Gastrocnemius medialis (tissue), 4 donors: ENCODE data around the gene SLC38A6.

ENCODE experiments used
- CTCF ChIP-seq, 5 experiments: fragments of 450-650 bp in 3 of 5; fragments of 200-600 bp in 2 of 5; sonication (generic) in 2 of 5; IDR thresholded peaks in 4 of 5; conservative IDR thresholded peaks in 1 of 5; 1 replicate in 4 of 5; 2 replicates in 1 of 5; pipeline ENCODE4 v1.5.1; 2016 to 2019; ENCODE audit warnings: antibody characterized with exemption in 5 of 5, mild to moderate bottlenecking in 3 of 5, moderate library complexity in 3 of 5
- POLR2A ChIP-seq, 2 donors: fragments of 450-650 bp; IDR thresholded peaks; one replicate each; pipeline ENCODE4 v1.6.1; 2017; ENCODE audit warnings: antibody characterized with exemption in 2 of 2, mild to moderate bottlenecking in 2 of 2, moderate library complexity in 2 of 2

- TF ChIP-seq CTCF (IDR thresholded peaks at IDR 0.05 in 4 of 5, conservative IDR thresholded peaks at IDR 0.05 in 1 of 5) (no peak), POLR2A (IDR thresholded peaks at IDR 0.05) (no peak)
Measured at GRCh38 chr14:60989599-60989998, 8.6 kb downstream of the SLC38A6 start.
